Right forelimb (tissue), 1 donor: Measurements from ENCODE around the gene NOL6.
"Not testable (repeated sequence)": the region's sequence is repeated elsewhere in the genome, so short reads cannot be mapped to it uniquely, and the experiment has no call there.

Experiments
- DNase-seq: peaks from one replicate; pipeline ENCODE4 v3.0.0-alpha.2; 2018

Gene NOL6

DNA sequence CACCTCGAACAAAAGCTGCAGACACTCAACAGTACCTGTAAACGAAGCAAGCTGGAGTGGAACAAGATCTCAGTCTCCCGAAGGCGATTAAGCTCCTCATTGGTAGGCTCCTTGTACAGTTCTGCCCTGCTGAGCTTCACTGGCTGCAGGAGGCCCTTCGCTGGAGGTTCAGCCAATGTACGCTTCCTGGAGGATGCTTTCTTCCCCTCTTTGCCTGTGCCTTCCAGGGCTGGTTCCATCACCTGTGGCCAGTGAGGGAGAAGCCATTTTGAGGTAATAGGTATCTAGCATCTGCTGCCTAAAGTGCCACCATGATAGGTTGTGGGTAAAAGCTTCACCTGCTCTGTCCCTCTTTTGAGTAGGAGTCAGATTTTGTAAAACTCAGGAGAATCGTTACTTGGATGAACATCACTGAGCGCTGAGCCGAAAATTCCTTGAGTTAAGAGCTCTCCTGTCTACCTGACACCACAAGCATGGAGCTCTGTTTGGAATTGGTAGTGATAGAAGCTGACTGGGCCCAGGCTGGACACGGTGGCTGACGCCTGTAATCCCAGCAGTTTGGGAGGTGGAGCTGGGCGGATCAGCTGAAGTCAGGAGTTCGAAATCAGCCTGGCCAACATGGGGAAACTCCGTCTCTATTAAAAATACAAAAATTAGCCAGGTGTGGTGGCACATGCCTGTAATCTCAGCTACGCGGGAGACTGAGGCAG lies 1.4 kb downstream of the NOL6 start:
- no peak for DNase-seq

DNA sequence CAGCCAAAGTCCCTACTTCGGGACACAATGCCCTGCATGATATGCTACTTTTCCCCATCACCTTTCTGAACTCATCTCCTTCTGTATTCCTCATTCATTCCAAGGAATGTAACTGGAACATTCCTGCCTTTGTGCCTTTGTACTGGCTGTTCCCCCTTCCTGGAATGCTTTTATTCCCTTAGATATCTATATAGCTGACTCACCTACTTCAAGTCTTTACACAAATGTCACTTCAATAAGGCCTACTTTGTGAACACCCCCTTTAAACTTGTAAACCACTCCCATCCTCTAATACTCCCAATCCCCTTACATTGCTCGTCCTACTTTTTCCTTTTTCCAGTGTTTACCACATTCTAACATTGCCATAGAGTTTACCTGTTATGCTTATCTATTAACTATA lies 2.4 kb downstream of the NOL6 start:
- DNase-seq = no peak

DNA sequence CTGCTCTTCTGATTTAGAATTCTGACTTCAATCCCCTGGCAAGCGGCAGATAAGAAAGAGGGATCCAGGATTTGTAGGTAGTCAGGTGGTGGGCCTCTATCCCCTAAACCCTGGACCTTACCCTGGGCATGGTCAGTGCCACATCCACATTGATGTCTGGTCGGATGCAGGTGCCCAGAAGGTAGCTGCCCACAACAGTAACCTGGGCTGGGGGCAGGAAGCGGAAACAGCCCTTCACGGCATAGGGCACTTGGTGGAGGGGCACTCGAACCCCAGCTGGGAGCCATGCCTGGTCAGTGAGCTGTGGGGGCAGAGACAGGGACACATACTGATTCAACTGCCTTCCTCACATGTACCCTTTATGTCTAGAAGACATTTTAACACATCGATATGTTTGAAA lies 3.8 kb downstream of the NOL6 start:
- DNase-seq = no peak

DNA sequence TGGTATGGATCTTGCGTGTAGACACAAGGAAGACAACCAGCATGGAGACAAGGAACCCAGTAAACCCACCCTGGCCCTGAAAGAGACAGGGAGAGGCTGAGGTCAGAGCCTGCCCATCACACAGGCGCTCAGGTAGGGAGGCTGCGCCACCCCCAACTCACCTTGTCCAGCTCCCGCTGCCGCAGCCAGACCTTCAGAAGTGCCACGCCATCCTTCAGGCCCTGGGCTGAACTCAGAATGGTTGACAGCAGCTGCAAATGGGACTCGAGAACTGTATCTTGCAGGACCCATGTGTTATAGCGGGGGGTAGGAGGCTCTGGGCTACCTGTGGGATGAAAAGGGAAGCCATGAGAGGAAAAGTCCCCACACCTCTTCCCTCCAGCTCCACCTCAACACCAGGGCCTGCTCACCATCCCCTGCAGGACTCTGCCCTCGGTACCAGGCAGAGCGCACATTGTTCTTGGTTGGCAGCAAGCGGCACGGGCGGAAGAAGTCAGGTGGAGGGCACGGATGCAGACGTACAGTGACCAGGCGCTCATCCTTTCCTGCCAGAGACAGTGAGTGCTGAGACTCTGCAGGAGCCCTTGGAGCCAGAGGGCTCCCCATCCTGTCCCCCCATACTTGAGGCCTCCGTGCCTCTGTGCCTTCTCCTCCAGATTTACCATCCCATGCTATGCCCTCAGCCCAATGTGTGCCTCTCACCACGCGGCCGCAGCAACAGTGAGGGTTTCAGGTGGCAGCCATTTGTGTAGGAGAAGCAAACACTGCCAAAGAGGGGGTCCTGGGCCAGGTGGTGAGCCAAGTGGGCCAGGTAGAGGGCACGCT lies 4.7 kb downstream of the NOL6 start:
- DNase-seq = no peak

DNA sequence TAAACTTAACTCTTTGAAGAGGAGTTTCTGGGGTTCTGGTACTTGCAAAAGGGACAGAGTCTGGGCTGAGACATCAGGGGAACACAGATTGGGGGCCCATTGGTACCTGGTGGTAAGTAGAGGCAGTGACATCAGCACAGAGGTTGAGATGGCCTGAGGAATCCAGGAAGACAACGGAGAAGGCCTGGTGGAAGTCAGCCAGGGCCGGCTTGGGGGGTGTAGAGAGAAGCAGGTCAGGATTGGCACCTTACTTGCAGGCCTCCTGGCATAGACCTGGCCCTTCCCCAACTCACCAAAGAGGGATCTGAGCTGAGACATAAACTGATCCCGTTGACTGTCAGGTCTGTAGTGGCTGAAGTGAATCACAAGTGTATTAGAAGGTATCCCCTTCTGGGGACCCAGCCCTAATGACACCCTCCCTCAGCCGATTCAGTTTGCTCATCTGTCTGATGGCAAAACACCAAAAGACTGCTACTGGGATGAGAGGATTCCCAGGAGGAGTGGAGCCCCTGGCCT lies 5.5 kb downstream of the NOL6 start:
- DNase-seq = no peak

DNA sequence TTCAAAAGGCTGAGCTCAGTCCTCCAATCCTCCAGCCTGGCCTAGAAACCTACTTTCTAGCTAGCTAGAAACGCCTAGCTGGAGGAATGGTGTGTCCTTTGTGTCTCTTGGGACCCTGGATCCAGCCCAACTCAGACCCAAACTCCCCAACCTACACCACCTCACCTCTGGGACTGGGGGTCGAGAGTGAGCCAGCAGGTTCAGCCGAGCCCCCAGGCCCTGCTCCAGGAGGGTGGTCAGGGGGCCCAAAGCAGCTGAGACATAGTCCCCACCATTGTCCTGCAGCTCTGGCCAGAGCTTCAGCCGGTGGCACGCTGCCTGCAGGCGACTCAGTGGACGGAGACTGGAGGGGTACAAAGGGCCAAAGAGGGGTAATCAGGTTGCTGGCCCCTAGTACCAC lies 6.2 kb downstream of the NOL6 start:
- DNase-seq = no peak

DNA sequence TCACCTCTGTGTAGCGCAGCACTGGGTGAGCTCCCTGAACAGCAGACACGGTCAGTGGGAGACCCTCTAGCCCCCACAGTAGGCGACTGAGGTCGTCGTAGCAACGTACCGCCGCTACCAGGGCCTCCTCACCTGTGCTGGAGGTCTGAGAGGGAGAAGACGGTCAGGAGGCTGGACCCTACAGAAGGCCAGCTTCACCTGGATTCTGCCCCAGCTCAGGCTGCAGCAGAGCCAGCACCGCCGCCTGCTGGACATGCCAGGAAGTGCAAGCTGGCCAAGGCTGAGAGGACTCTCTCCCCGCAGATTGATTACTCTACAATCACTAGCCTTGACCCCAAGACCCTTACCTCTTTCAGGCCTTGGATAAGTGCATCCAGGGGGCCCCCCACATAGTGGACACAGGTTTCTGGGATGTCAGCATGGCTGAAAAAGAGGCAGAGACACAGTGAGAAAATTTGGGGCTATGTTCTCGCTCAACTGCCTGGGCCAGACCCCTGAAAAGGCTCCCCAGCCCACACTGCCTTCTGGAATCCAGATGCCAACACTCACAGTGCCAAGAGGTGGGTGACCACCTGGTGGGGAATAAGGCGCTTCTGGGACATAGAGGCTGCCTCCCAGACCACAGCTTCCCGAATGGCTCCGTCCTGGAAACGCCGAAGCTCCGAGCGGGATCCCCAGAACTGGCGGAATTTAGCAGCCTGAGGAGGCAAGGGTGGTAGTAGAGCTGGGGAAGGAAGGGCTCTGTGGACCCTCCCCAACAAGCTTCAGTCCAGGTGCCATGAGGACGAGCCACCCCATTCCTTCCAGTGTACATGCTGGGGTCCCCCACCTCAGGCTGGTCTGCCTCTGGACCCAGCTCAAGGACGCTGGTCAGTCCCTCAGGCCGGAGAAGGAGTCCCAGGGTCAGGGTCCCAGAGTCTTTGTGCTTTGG lies 6.9 kb downstream of the NOL6 start:
- DNase-seq = peak; percentile 65

DNA sequence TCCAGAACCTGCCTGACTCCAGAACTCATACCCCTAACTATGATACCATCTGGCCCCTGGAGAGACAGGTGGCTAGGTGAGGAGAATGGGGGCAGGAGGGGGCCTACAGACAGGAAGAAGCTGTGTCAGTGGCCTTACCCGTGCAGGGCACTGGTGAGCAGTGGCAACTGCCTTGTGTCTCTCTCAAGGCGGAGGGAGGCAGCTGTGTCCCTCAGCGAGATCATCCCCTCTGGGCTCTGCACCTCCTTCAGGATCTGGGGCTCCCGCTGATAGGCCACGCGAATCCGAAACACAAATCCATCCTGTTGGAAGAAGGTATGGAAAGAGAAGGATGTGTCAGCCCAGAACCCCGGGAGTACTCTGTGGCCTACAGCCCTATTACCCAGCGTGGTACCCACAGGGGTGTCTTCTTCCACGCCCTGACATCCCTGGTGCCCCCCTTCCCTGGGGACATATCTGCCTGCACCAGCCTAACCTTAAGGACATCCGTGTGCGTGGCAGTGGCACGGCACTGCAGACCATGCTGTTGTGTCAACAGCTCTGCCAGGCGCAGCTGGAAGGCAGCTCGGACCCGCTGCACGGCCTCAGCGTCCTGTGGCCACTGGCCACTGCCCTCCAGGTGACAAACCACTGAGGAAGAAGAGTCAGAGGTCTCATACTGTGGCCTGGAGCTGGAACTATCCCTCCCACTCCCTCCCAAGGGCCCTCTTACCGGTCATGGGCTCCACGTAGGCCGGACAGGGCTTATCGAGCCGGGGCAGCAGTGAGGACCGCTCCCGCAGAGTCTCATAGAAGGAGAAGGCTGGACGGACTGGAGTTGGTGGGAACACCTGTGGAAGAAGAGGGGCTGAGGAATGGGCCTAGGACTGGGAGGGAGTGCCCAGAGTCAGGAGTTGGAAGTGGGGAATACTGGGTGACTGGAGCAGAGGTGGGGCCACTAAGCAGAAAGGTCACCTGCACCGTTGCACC lies 7.8 kb downstream of the NOL6 start:
- no peak for DNase-seq

DNA sequence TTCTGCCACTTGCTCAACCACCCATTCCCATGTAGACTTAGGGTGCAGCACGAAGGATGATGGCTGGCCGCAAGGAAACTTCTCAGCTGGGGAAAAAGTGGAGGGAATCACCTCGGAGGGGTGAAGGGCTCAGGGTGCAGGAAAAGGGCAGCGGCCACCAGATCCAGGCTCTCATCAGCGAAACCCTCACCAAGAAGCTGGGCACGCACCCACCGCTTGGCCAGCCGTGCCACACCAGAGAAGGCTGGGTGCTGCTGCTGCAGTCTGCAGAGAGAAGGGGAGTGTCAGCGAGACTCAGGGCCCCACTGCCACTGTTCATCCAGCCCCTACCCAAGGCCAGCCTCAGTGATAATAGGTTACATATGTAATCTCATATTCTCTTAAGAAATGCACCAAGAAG lies 8.6 kb downstream of the NOL6 start:
- DNase-seq = no peak

DNA sequence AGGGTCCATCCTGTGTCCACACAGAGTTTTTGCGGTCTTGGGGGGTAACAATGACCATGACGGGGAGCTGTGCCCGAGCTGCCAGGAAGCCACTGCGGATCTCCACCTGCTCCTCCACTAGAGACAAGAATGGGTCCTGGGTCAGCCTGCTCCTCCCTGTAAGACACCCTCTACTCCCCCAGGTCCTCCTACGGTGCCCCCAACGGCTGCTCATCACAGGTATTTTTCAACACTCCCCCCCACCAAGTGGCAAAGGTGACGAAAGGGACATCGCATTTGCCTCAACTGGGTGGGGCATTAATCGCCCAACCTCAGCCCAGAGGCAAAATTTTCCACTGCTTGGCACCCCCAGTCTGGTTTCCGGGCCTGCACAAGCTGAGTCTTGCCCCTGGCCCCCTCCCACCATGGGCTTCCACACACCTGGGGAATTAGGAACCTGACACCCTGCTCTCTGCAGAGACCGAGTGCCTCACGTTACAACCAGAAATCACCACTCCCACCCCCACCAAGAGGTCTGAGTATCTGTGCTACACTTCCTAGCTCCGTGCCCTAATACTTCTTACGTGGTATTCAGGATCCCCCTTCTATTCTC lies 9.6 kb downstream of the NOL6 start:
- DNase-seq = no peak

DNA sequence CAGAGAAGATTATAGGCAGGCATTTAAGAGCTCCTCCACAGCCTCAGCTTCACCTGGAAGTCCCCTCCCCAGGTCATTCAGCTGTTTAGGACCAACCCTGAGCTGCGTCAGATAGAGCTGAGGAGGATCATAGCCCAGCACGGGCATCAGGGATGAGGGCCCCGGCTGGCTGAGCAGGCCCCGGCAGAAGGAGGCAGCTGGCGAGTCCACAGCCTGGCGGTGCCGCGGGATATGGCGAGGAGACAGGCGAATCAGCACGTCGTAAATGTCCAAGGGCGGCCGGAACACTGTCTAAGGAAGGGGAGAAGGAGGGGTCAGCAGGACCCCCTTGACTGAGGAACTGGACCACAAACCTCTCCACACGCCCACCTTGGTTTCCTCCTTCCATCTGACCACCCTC lies 10.6 kb downstream of the NOL6 start:
- DNase-seq = peak; percentile 20

DNA sequence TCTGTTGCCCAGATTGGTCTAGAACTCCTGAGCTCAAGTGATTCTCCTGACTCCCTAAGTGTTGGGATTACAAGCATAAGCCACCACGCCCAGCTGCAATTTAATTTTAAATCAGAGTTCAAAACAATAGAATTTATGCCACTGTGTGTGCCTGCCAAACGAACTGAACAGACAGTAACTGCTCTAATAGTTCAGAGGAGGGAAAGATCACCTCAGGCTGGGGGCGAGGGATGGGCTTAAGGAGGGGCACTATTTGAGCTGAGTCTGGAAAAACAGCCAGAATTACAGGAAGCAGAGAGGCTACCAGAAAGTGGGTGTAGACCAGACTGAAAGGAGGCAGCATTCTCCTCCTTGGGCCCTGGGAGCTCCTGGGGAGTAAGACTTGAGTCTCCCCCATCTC lies 12.2 kb downstream of the NOL6 start:
- no peak for DNase-seq

DNA sequence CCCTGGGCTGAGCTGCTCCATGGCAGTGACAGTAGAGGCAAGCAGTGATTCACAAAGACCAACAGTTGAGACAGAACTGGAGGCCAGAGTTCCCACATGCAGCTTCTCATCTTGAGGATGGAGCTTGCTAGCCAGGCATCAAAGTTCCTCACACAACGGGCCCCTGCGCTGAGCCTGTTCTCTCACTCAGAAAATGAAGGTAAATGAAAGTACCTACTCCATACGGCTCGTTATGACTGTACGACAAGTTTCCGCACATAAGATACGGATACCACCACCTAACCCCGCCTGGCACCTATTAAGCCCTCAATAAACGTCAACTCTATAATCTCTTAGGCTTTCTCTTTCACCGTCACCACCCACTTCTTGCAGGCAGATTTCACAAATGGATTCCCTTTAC lies 12.9 kb downstream of the NOL6 start:
- no peak for DNase-seq

DNA sequence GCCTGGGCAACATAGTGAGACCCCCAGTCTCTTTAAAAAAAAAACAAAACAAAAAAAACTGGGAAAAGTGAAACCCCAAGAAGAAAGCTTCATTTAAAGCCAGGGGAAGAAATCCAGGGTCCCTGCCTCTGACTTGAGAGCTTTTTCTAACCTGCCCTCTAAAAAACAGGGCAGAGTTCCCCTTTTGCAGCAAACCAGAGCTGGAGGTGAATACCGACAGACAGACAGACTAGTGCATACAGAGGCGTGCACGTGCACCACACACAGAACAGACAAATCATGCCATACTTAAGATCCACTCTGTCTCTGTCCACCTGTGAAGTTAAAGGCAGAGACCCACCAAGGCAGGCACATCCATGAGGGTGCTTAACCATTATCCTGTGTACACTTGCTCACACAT lies 14.6 kb downstream of the NOL6 start:
- no peak for DNase-seq

DNA sequence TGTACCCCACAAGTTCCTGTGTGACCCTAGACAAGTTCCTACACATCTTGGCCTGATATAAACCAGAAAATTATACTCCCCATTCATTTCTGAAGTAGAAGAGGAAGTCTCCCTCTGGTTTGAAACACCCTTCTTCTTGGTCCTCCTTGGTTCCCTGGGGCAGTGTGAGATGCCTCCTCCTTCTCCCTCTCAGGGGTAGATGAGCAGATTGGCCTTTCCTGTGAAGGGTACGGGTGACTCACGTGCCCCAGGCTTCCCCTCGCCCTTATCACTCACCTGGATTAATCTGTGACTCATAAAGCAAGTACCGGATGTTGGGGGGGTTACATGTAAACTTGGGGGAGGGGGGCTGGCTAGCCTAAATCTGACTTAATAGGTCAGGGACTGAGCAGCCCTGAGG lies 15.3 kb downstream of the NOL6 start:
- no peak for DNase-seq

DNA sequence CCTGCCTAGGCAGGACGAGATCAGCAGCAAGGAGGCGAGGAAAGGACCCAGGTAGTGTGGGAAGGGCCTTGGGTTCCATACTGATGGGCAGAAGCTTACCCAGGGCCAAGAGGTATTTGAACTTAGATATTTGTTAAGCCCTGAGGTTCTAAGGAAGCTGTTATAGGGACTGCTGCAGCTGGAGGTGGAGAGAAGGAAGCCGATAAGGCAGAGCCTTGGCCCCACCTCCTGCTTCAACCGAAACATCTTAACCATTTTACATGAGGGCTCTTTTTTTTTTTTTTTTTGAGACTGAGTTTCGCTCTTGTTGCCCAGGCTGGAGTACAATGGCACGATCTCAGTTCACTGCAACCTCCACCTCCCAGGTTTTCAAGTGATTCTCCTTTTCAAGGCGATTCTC lies 17.8 kb downstream of the NOL6 start:
- no peak for DNase-seq

DNA sequence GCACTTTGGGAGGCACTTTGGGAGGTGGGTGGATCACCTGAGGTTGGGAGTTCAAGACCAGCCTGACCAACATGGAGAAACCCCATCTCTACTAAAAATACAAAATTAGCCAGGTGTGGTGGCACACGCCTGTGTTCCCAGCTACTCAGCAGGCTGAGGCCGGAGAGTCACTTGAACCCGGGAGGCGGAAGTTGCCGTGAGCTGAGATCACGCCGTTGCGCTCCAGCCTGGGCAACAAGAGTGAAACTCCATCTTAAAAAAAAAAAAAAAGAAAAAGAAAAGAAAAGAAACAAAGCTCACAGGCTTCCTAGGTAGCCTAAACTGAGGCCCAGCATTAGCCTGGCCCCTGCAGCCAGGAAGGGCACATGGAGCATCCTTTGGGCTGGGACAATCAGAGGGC lies 18.3 kb downstream of the NOL6 start:
- DNase-seq = not testable (repeated sequence)

DNA sequence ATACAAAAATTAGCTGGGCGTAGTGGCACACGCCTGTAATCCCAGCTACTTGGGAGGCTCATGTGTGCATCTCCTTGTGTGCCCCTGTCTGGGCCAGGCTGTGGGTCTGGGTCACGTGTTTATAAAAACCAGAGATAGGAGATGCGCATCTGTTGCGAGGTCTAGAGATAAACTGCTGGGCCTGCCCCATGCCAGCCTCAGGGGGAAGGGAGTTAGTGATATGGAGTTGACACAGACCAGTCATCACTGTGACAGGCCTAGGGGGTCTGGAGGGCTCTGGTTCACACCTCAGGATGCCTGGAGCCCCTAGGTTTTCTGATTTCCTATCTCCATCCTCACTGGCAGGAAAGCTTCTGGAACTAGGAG lies 19.1 kb downstream of the NOL6 start:
- not testable (repeated sequence) for DNase-seq

DNA sequence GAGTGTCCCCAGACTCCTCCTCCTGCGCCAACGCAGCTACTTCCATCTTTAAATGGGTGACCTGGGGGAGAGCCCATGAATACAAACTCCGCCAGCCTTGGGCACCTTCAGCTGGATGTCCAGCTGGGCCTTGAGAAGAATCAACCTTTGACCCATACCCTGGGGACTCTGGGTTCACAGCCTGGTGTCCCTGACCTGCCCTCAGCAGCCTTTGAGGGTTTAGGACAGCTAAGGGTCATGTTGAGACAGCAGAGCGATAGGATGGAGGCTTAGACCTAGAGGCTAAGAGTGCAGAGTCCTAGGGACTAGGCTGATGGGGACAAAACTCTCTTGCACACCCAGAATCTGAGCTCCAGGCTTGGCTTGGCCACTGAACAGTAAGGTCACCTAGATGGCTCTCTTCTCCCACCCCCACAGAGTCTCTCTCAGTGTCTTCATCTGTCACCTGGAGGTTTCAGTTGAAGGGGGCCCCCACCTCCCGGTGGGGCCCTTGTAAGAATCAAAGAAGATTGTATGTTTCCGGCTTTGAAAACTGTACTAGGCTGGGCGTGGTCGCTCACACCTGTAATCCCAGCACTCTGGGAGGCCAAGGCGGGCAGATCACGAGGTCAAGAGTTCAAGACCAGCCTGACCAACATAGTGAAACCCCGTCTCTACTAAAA lies 19.6 kb downstream of the NOL6 start:
- DNase-seq = no peak

DNA sequence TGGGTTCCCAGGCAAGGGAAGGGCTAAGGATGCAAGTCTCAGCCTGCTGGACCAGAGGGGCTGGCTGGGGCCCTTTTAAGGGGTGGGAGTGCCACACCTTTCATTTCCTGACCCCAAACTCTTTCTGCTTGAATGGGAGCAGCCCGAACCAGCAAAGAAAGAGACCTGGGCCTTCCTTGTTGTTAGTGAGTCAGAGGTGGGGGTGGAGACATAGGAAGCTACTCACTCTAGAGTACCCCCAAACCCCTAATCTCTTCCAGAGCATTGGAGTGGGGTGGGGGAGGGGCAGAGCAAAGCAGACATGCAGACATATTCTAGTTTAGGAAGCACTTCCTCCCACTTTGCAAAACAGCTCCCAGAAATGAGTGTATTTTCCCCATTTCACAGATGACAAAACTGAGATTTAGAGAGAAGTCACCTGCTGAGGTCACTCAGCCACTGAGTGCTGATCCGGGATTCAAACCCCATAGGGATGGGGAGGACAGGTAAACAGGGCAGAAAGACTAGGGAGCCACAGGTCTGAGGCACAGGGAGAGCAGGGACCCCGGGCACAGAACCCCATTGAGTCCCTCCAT lies 20.4 kb downstream of the NOL6 start:
- DNase-seq = no peak

DNA sequence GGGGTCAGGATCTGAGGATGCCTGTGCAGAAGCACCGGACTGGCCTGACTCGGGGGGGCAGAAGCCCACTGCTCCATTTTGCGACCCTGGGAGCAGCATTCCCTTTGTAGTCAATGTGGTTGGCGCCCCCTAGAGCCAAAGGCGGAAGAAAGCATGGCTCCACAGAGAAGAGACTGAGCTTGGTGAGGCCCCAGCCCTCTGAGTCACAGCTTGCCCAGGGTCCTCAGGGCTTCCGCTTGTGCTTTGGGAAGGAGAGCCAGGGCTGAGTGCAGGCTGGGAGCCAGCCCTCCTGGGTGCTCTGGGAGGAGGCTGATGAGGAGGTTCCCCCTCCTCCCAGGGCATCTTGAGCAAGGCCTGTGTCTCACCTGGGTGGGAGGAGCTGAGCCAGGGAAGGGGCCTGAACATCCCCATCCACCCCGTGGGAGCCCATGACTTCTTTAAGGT lies 20.9 kb downstream of the NOL6 start:
- no peak for DNase-seq
